Endothelial cell of umbilical vein (primary cell): ENCODE results near the gene PDCD1. TPM values are rescaled to one million over a fixed set of nuclear protein-coding genes. Genes with fewer than 3 reads are reported as not detected.

Source experiments
- BruUV-seq: library from RNA; stranded (reverse); fragments of 400-500 nt; replicated peaks from 2 replicates; lab custom pipeline; 2021; lab: Mats Ljungman, UMichigan
- CTCF ChIA-PET: fragments of 300-600, 350-600 bp; sonication (Branson Sonifier 250); formaldehyde crosslinking; loops from one replicate; lab custom pipeline; 2021; ENCODE audit warnings: antibody characterized with exemption, inconsistent platforms; lab: Charles Lee
- POLR2A ChIA-PET: fragments of 300-600, 350-600 bp; sonication (Branson Sonifier 250); formaldehyde crosslinking; loops from one replicate; lab custom pipeline; 2021; ENCODE audit warnings: antibody characterized with exemption, inconsistent platforms; lab: Charles Lee
- DNase-seq: peaks from one replicate; pipeline ENCODE4 v3.0.0-alpha.2; 2011; ENCODE audit warnings: low read depth, low spot score
- FAIRE-seq: peaks from 2 replicates; lab custom pipeline; 2011; peaks lifted over from hg19 to GRCh38; lab: Jason Lieb, UNC
- H2AFZ ChIP-seq: 2 replicates; pipeline ENCODE4 v1.6.0; 2012; ENCODE audit warnings: low read depth, low read length, control low read depth, inconsistent platforms
- H3K27ac ChIP-seq: 2 replicates; pipeline ENCODE4 v1.5.1; 2011; ENCODE audit warnings: low read depth, mild to moderate bottlenecking, control low read depth, low read length, moderate library complexity; ENCODE audit not compliant: insufficient read depth
- H3K27me3 ChIP-seq, 2 experiments: 2 replicates each; pipeline versions ENCODE4 v1.6.0 to v1.6.1; 2011; ENCODE audit warnings: low read length in 2 of 2, mixed read lengths in 1 of 2; ENCODE audit not compliant: control insufficient read depth in 2 of 2, insufficient read depth in 2 of 2
- H3K36me3 ChIP-seq, 2 experiments: 2 replicates in 1 of 2; 3 replicates in 1 of 2; pipeline ENCODE4 v1.5.1; 2011; ENCODE audit warnings: low read length in 2 of 2, mild to moderate bottlenecking in 1 of 2, moderate library complexity in 1 of 2; ENCODE audit not compliant: control insufficient read depth in 2 of 2, insufficient read depth in 2 of 2; ENCODE audit errors: extremely low read depth in 1 of 2
- H3K4me1 ChIP-seq: 3 replicates; pipeline ENCODE4 v1.5.1; 2011; ENCODE audit warnings: mild to moderate bottlenecking, low read length; ENCODE audit not compliant: control insufficient read depth, insufficient read depth; ENCODE audit errors: extremely low read depth
- H3K4me2 ChIP-seq: 2 replicates; pipeline ENCODE4 v1.6.1; 2011; ENCODE audit warnings: low read length, control low read depth, mixed read lengths; ENCODE audit not compliant: insufficient read depth
- H3K4me3 ChIP-seq, 3 experiments: fragments of 200-600 bp in 1 of 3; sonication (generic), shearing (Covaris generic) in 1 of 3; replicated peaks in 1 of 3; 2 replicates each; pipeline ENCODE4 v1.5.1; 2011 to 2016; ENCODE audit warnings: control low read depth in 3 of 3, low read length in 3 of 3, mild to moderate bottlenecking in 2 of 3, inconsistent platforms in 1 of 3, low read depth in 1 of 3, moderate library complexity in 1 of 3; ENCODE audit not compliant: insufficient read depth in 1 of 3
- H3K79me2 ChIP-seq: 2 replicates; pipeline ENCODE4 v1.6.0; 2012; ENCODE audit warnings: low read length, inconsistent platforms; ENCODE audit not compliant: control insufficient read depth, insufficient read depth
- H3K9ac ChIP-seq: replicated peaks from 2 replicates; pipeline ENCODE3; 2011; ENCODE audit warnings: low read length, control low read depth; ENCODE audit not compliant: insufficient read depth; ENCODE audit errors: extremely low read depth
- H3K9me1 ChIP-seq: replicated peaks from 3 replicates; pipeline ENCODE4 v1.6.0; 2011; ENCODE audit warnings: mild to moderate bottlenecking, low read length; ENCODE audit not compliant: control insufficient read depth, insufficient read depth; ENCODE audit errors: extremely low read depth
- H3K9me3 ChIP-seq: replicated peaks from 2 replicates; pipeline ENCODE4 v1.5.1; 2012; ENCODE audit warnings: low read length, inconsistent platforms; ENCODE audit not compliant: control insufficient read depth, insufficient read depth
- H4K20me1 ChIP-seq: replicated peaks from 2 replicates; pipeline ENCODE3; 2011; ENCODE audit warnings: mild to moderate bottlenecking, low read length; ENCODE audit not compliant: control insufficient read depth, insufficient read depth; ENCODE audit errors: extremely low read depth
- EZH2 ChIP-seq: IDR thresholded peaks from 2 replicates; pipeline ENCODE4 v1.6.1; 2012; ENCODE audit warnings: borderline replicate concordance, low read depth, mild to moderate bottlenecking, moderate library complexity, low read length, inconsistent platforms; ENCODE audit not compliant: severe bottlenecking
- FOS ChIP-seq: IDR thresholded peaks from 2 replicates; pipeline ENCODE4 v1.6.1; 2011; ENCODE audit warnings: mild to moderate bottlenecking, low read length, moderate library complexity, borderline replicate concordance; ENCODE audit not compliant: insufficient read depth
- GATA2 ChIP-seq: IDR thresholded peaks from 2 replicates; pipeline ENCODE4 v1.7.0; 2011; ENCODE audit warnings: low read depth, mild to moderate bottlenecking, moderate library complexity, mixed read lengths, low read length; ENCODE audit not compliant: insufficient read length, insufficient read depth
- MYC ChIP-seq: IDR thresholded peaks from one replicate; pipeline ENCODE4 v1.6.1; 2011; ENCODE audit warnings: mild to moderate bottlenecking, low read depth, low read length
- POLR2A ChIP-seq: IDR thresholded peaks from 2 replicates; pipeline ENCODE4 v1.6.1; 2012; ENCODE audit warnings: low read depth, mild to moderate bottlenecking, control low read depth, low read length
- POLR2AphosphoS5 ChIP-seq: IDR thresholded peaks from 2 replicates; pipeline ENCODE4 v1.6.1; 2012; ENCODE audit warnings: low read depth, mild to moderate bottlenecking, control low read depth, low read length, moderate library complexity; ENCODE audit not compliant: insufficient read depth
- dilution Hi-C: fragments of 300-500 bp; cut with MboI; formaldehyde crosslinking; loops from one replicate; pipeline ENCODE4 v1.15.0; 2019; ENCODE audit warnings: low sequenced_read_pairs; ENCODE audit not compliant: extremely low pct_ligation_motif_present
- intact Hi-C: fragments of 100-400 bp; cut with micrococcal nuclease; formaldehyde crosslinking; loops from one replicate; pipeline ENCODE4 v1.10.0; 2022
- polyA plus RNA-seq, 4 experiments: library from polyadenylated mRNA; depleted of rRNA in 3 of 4; stranded (reverse) in 3 of 4; unstranded in 1 of 4; fragments of >200 nt; gene quantifications; 2 replicates each; pipeline versions ENCODE4 v1.2.1 to v1.2.3, GENCODE V29; 2011 to 2012; ENCODE audit warnings: missing spikeins in 1 of 4
- total RNA-seq: library from RNA; stranded (reverse); gene quantifications from 2 replicates; pipeline ENCODE4 v1.2.3, GENCODE V29; 2021
- TF ChIP-seq, protein P1 (sequence below), 2 donors: IDR thresholded peaks; 1 replicate in 1 of 2; 2 replicates in 1 of 2; pipeline ENCODE4 v1.5.1; 2011; ENCODE audit warnings: low read length in 2 of 2, mild to moderate bottlenecking in 2 of 2, moderate library complexity in 2 of 2, control low read depth in 1 of 2, inconsistent platforms in 1 of 2, low read depth in 1 of 2; ENCODE audit not compliant: insufficient read depth in 1 of 2; ENCODE audit errors: extremely low read depth in 1 of 2

PDCD1 gene
- total and polyA plus RNA-seq, 2 donors (not counting 3 experiments of a cell fraction or from before 2014, with no cell fraction given), result not detected

DNA sequence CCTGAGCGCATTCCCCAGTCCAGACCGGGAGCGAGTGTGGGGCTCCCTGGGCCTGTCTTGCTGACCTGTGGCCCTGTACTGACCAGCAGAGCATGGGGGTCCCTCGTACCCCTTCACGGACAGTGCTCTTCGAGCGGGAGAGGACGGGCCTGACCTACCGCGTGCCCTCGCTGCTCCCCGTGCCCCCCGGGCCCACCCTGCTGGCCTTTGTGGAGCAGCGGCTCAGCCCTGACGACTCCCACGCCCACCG is 44.4 kb downstream of the PDCD1 start:
- Histone ChIP-seq H3K79me2 (no peaks in the 10 kb centered on the region), H3K4me3 (no peak overlapping the region), H3K9me1 (no peaks in the 10 kb centered on the region), H2AFZ (no peak overlapping the region), H4K20me1 (no peaks in the 10 kb centered on the region), H3K9ac (no peak overlapping the region), H3K9me3 (no peaks in the 10 kb centered on the region), H3K4me2 (no peak overlapping the region), H3K27ac (no peak overlapping the region), H3K36me3 (no peaks in the 10 kb centered on the region), H3K4me1 (peaks cover 3% of the 10 kb centered on the region), H3K27me3 (no peaks in the 10 kb centered on the region)
- ChIA-PET POLR2A (no interaction called here), CTCF (no interaction called here)
- TF ChIP-seq FOS, result no peak
- intact Hi-C loops (no loop called here), dilution Hi-C loops (no loop called here)
- DNase-seq, result no peak
- FAIRE-seq, result no peak
- no TSS peak for BruUV-seq

DNA sequence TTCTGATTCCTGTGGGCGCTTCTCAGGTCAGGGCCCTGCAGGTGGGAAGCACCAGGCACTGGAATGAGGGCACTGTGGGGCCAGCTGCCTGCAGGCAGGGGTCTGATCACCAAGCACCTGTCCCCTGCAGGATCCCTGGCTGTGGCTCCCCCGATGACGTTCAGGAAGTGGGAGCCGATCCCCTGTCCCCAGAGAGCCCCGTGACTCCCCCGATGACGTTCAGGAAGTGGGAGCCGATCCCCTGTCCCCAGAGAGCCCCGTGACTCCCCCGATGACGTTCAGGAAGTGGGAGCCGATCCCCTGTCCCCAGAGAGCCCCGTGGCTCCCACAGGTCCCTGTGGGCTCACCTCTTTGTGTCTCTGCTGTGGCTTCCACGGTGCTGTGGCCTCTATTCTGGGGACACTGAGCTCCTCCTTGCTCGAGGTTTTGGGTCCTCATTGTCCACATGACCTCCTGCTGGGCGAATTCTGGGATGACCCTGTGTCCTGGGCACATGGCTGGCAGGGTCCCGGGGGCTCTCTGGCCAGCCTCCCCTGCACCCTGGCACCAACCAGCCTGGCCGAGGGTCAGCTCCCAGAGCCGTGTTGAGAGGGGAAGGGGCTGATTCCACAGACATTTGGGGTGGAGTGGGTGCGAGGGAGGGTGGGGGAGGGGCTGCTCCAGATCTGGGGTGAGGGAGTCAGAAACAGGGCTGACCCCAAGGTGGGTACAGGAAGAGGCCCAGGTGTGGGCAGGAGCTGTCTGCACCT is 44.9 kb downstream of the PDCD1 start:
- TF ChIP-seq POLR2AphosphoS5 (no peak), EZH2 (no peak), GATA2 (no peak), POLR2A (no peak), MYC (no peak)
- TF ChIP-seq, protein P1, sequence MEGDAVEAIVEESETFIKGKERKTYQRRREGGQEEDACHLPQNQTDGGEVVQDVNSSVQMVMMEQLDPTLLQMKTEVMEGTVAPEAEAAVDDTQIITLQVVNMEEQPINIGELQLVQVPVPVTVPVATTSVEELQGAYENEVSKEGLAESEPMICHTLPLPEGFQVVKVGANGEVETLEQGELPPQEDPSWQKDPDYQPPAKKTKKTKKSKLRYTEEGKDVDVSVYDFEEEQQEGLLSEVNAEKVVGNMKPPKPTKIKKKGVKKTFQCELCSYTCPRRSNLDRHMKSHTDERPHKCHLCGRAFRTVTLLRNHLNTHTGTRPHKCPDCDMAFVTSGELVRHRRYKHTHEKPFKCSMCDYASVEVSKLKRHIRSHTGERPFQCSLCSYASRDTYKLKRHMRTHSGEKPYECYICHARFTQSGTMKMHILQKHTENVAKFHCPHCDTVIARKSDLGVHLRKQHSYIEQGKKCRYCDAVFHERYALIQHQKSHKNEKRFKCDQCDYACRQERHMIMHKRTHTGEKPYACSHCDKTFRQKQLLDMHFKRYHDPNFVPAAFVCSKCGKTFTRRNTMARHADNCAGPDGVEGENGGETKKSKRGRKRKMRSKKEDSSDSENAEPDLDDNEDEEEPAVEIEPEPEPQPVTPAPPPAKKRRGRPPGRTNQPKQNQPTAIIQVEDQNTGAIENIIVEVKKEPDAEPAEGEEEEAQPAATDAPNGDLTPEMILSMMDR (IDR thresholded peaks at IDR 0.05; ENCODE audit: extremely low read depth in 1 of 2, insufficient read depth in 1 of 2, low read depth in 1 of 2, low read length in 2 of 2), result no peak
- Histone ChIP-seq H3K9me3 (no peaks in the 10 kb centered on the region), H4K20me1 (no peaks in the 10 kb centered on the region), H3K9ac (no peak overlapping the region), H3K27ac (no peak overlapping the region), H3K36me3 (no peaks in the 10 kb centered on the region), H3K4me3 (no peak overlapping the region), H3K4me1 (peaks cover 3% of the 10 kb centered on the region), H3K4me2 (no peak overlapping the region), H3K27me3 (no peaks in the 10 kb centered on the region), H3K79me2 (no peaks in the 10 kb centered on the region), H3K9me1 (no peaks in the 10 kb centered on the region), H2AFZ (no peak overlapping the region)
- ChIA-PET POLR2A (no interaction called here), CTCF (no interaction called here)
- no TSS peak for BruUV-seq
- dilution Hi-C loops (no loop called here), intact Hi-C loops (no loop called here)
- DNase-seq (no peak), FAIRE-seq (no peak)
